Vagina (tissue), 2 donors: Measurements from ENCODE around the gene SLCO2A1. TPM values are rescaled to one million over a fixed set of nuclear protein-coding genes. Genes with fewer than 3 reads are reported as not detected.

Experiments used
- DNase-seq, 2 donors: peaks; one replicate each; pipeline ENCODE4 v3.0.0-alpha.2; 2017; ENCODE audit errors: extremely low spot score in 2 of 2
- H3K27ac ChIP-seq: fragments of 200-600 bp; sonication (generic); one replicate; pipeline ENCODE4 v1.5.1; 2019
- H3K27me3 ChIP-seq: fragments of 200-600 bp; sonication (generic); one replicate; pipeline ENCODE4 v1.5.1; 2019
- H3K36me3 ChIP-seq, 2 donors: fragments of 200-600 bp; sonication (generic); one replicate each; pipeline ENCODE4 v1.5.1; 2017 to 2019
- H3K4me1 ChIP-seq: fragments of 200-600 bp; sonication (generic); one replicate; pipeline ENCODE4 v1.5.1; 2019
- H3K4me3 ChIP-seq, 2 donors: fragments of 200-600 bp; sonication (generic); 1 replicate in 1 of 2; 2 replicates in 1 of 2; pipeline ENCODE4 v1.5.1; 2016 to 2019
- H3K9me3 ChIP-seq: fragments of 200-600 bp; sonication (generic); one replicate; pipeline ENCODE4 v1.5.1; 2019
- CTCF ChIP-seq, 3 experiments: fragments of 450-650 bp in 2 of 3; fragments of 200-600 bp in 1 of 3; sonication (generic) in 1 of 3; IDR thresholded peaks; one replicate each; pipeline ENCODE4 v1.5.1; 2017 to 2019; ENCODE audit warnings: antibody characterized with exemption in 3 of 3, mild to moderate bottlenecking in 2 of 3, moderate library complexity in 2 of 3
- POLR2A ChIP-seq, 2 donors: fragments of 450-650 bp; IDR thresholded peaks; one replicate each; pipeline ENCODE4 v1.6.1; 2017; ENCODE audit warnings: antibody characterized with exemption in 2 of 2, mild to moderate bottlenecking in 2 of 2, moderate library complexity in 2 of 2
- POLR2AphosphoS5 ChIP-seq, 2 donors: sonication (generic); formaldehyde crosslinking; IDR thresholded peaks; one replicate each; pipeline ENCODE4 v1.9.0; 2017; ENCODE audit warnings: antibody characterized with exemption in 2 of 2, mild to moderate bottlenecking in 2 of 2, low read depth in 1 of 2; ENCODE audit not compliant: insufficient read depth in 1 of 2
- intact Hi-C: fragments of 100-400 bp; cut with DNase I; formaldehyde crosslinking; loops from one replicate; pipeline ENCODE4 v1.15.1; 2023
- total RNA-seq: library from RNA; depleted of rRNA; stranded (reverse); fragments of >200 nt; gene quantifications from one replicate; pipeline ENCODE4 v1.2.3, GENCODE V29; 2016

SLCO2A1 gene
- total RNA-seq, 1 donor from 2014 or later = 40.3 TPM

- Histone ChIP-seq H3K4me1 (peaks cover 7% of the 10 kb centered on the region), H3K27ac (no peak overlapping the region), H3K4me3 (no peak overlapping the region), H3K9me3 (no peaks in the 10 kb centered on the region), H3K36me3 (no peaks in the 10 kb centered on the region), H3K27me3 (no peaks in the 10 kb centered on the region)
- TF ChIP-seq POLR2A (IDR thresholded peaks at IDR 0.05) (no peak), CTCF (IDR thresholded peaks at IDR 0.05) (no peak), POLR2AphosphoS5 (IDR thresholded peaks at IDR 0.05; ENCODE audit: insufficient read depth in 1 of 2, low read depth in 1 of 2) (no peak)
- DNase-seq = peak in 1 of 2 donors; percentile 67
- intact Hi-C loops = no loop called here
Observed at GRCh38 chr3:134038071-134038491, 8.4 kb upstream of the SLCO2A1 start.

- intact Hi-C loops = no loop called here
- Histone ChIP-seq H3K27me3 (no peaks in the 10 kb centered on the region), H3K4me3 (no peak overlapping the region), H3K27ac (no peak overlapping the region), H3K36me3 (no peaks in the 10 kb centered on the region), H3K9me3 (no peaks in the 10 kb centered on the region), H3K4me1 (peaks cover 7% of the 10 kb centered on the region)
- no peak for TF ChIP-seq CTCF (IDR thresholded peaks at IDR 0.05)
- TF ChIP-seq POLR2AphosphoS5 (IDR thresholded peaks at IDR 0.05; ENCODE audit: insufficient read depth in 1 of 2, low read depth in 1 of 2) = no peak
- no peak for TF ChIP-seq POLR2A (IDR thresholded peaks at IDR 0.05)
- peak in 1 of 2 donors; percentile 67 for DNase-seq
Observed at GRCh38 chr3:134037168-134037567, 7.4 kb upstream of the SLCO2A1 start.

GRCh38 chr3:134036291-134036690 is 6.6 kb upstream of the SLCO2A1 start:
- peak in 1 of 2 donors; percentile 52 for DNase-seq
- intact Hi-C loops = no loop called here
- H3K27me3 ChIP-seq = no peaks in the 10 kb centered on the region

GRCh38 chr3:134035836-134036235 is 6.1 kb upstream of the SLCO2A1 start:
- intact Hi-C loops = no loop called here
- H3K27me3 ChIP-seq = no peaks in the 10 kb centered on the region
- peaks cover 8% of the 10 kb centered on the region for H3K4me1 ChIP-seq
- no peak overlapping the region for H3K4me3 ChIP-seq
- no peaks in the 10 kb centered on the region for H3K36me3 ChIP-seq
- no peak for TF ChIP-seq POLR2AphosphoS5 (IDR thresholded peaks at IDR 0.05; ENCODE audit: insufficient read depth in 1 of 2, low read depth in 1 of 2)
- TF ChIP-seq CTCF (IDR thresholded peaks at IDR 0.05) = no peak
- no peak for TF ChIP-seq POLR2A (IDR thresholded peaks at IDR 0.05)
- H3K9me3 ChIP-seq = no peaks in the 10 kb centered on the region
- peak in 1 of 2 donors; percentile 70 for DNase-seq
- H3K27ac ChIP-seq = no peak overlapping the region

More at GRCh38 chr3:134036291-134036690, 6.6 kb upstream of the SLCO2A1 start:
- Histone ChIP-seq H3K4me3 (no peak overlapping the region), H3K27ac (no peak overlapping the region), H3K4me1 (peaks cover 7% of the 10 kb centered on the region), H3K36me3 (no peaks in the 10 kb centered on the region), H3K9me3 (no peaks in the 10 kb centered on the region)
- no peak for TF ChIP-seq POLR2AphosphoS5 (IDR thresholded peaks at IDR 0.05; ENCODE audit: insufficient read depth in 1 of 2, low read depth in 1 of 2)

GRCh38 chr3:134034005-134034785 is 4.5 kb upstream of the SLCO2A1 start:
- no peaks in the 10 kb centered on the region for H3K9me3 ChIP-seq
- H3K4me1 ChIP-seq = peaks cover 11% of the 10 kb centered on the region
- H3K27me3 ChIP-seq = no peaks in the 10 kb centered on the region
- no peaks in the 10 kb centered on the region for H3K36me3 ChIP-seq
- intact Hi-C loops = no loop called here
- TF ChIP-seq POLR2A (IDR thresholded peaks at IDR 0.05) = no peak
- no peak for TF ChIP-seq CTCF (IDR thresholded peaks at IDR 0.05)
- no peak for TF ChIP-seq POLR2AphosphoS5 (IDR thresholded peaks at IDR 0.05; ENCODE audit: insufficient read depth in 1 of 2, low read depth in 1 of 2)
- no peak overlapping the region for H3K27ac ChIP-seq
- DNase-seq = peak; percentile 40 to 95
- no peak overlapping the region for H3K4me3 ChIP-seq
